ENCODE measurements around the gene AVPR2. TPM values are rescaled to one million over a fixed set of nuclear protein-coding genes. Genes with fewer than 3 reads are reported as not detected.
A peak's percentile ranks its signal among the peaks of the same experiment; 100 is the strongest.

The AVPR2 gene
- total RNA-seq (not detected), total RNA-seq (0 to 0.09 (median 0) reads per million in 29 experiments)
- not detected for total RNA-seq (2013)

- H3K27ac Mint-ChIP-seq = peak within 1 kb of the TSS; percentile 59 to 78
- POLR2A ChIA-PET = no interaction called here
- peaks cover 44 to 48% (median 48%) of the 10 kb centered on the region in 3 donors for H3K4me1 Mint-ChIP-seq
- no peaks in the 10 kb centered on the region for H3K36me3 Mint-ChIP-seq
- H3K4me3 Mint-ChIP-seq = peak within 1 kb of the TSS; percentile 24 to 56 (median 28)
- Histone ChIP-seq H3K4me1 (ENCODE audit: control insufficient read depth in 1 of 2, extremely low read depth in 1 of 2, insufficient read depth in 2 of 2, low read length in 2 of 2) (peaks cover 24 to 63% of the 10 kb centered on the region in 2 experiments), H3K36me3 (ENCODE audit: control insufficient read depth in 2 of 2, extremely low read depth in 1 of 2, insufficient read depth in 1 of 2, low read length in 1 of 2) (peaks cover 0 to 14% of the 10 kb centered on the region in 2 donors), H3K9me3 (no peaks in the 10 kb centered on the region), H3K4me3 (ENCODE audit: control insufficient read depth in 1 of 2, extremely low read depth in 1 of 2, low read length in 1 of 2) (peak within 1 kb of the TSS in 1 of 2 donors; percentile 10), H3K27ac (ENCODE audit: low read length) (peak within 1 kb of the TSS; percentile 7), H3K27me3 (replicated peaks in 1 of 2; ENCODE audit: control insufficient read depth in 2 of 2, extremely low read depth in 1 of 2, insufficient read depth in 2 of 2, low read length in 1 of 2) (no peaks in the 10 kb centered on the region)
- CTCF ChIA-PET = interaction anchor here in 1 of 2 donors (0.5 kb wide), 1 partner anchor 41 kb away, joined by 3 read pairs; no protein-coding TSS in a partner anchor
- DNase-seq (no peak), ATAC-seq (replicated peaks in 1 of 4) (peak in 3 of 4 experiments; percentile 17 to 28 (median 21))
- 32% methylated on average over 8 of the region's 26 CpGs for WGBS (ENCODE audit: insufficient coverage)
- H3K27me3 Mint-ChIP-seq = peaks cover 0 to 9% of the 10 kb centered on the region in 2 donors
- no peaks in the 10 kb centered on the region for H3K9me3 Mint-ChIP-seq
Observed at GRCh38 chrX:153903991-153904957, at the start of gene AVPR2. Gene AVPR2 (plus strand): TSS chrX:153904673. CDS start chrX:153905146, 473 bp downstream.

DNA sequence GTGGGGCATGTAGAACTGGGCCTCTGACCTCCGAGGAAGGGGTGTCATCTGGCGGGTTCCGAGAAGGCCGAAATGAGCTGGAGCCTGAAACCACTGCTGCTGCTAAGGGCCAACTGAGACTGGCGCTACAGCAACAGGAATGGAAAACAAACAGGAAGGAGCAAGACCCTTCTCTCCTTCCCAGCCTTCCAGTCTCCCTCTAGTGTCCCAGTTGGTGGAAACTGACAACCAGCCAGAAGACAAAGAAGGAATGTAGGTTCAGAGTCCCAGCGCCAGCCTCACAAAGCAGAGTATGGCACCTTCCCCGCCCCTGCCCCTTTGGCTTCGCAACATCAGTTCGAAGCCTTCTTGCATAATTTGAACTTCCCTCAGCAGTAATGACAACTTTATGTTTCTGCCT, 49.8 kb upstream of the AVPR2 start:
- H3K9me3 Mint-ChIP-seq = no peaks in the 10 kb centered on the region
- WGBS (ENCODE audit: insufficient coverage) = no CpG with 5 or more reads among the region's 9 CpGs
- POLR2A ChIA-PET = no interaction called here

GRCh38 chrX:153857348-153857903, 47.0 kb upstream of the AVPR2 start:
- Histone ChIP-seq H3K4me3 (ENCODE audit: control insufficient read depth in 1 of 2, extremely low read depth in 1 of 2, low read length in 1 of 2) (no peak overlapping the region), H3K9me3 (no peaks in the 10 kb centered on the region), H3K27ac (ENCODE audit: low read length) (no peak overlapping the region), H3K4me1 (ENCODE audit: control insufficient read depth in 1 of 2, extremely low read depth in 1 of 2, insufficient read depth in 2 of 2, low read length in 2 of 2) (peaks cover 7 to 13% of the 10 kb centered on the region in 2 experiments), H3K36me3 (ENCODE audit: control insufficient read depth in 2 of 2, extremely low read depth in 1 of 2, insufficient read depth in 1 of 2, low read length in 1 of 2) (no peaks in the 10 kb centered on the region), H3K27me3 (replicated peaks in 1 of 2; ENCODE audit: control insufficient read depth in 2 of 2, extremely low read depth in 1 of 2, insufficient read depth in 2 of 2, low read length in 1 of 2) (peaks cover 0 to 5% of the 10 kb centered on the region in 2 experiments)
- ATAC-seq (replicated peaks in 1 of 4) (no peak), DNase-seq (peak in 1 of 35 experiments; percentile 9)
- peaks cover 9 to 13% (median 13%) of the 10 kb centered on the region in 3 donors for H3K4me1 Mint-ChIP-seq
- H3K9me3 Mint-ChIP-seq = no peaks in the 10 kb centered on the region
- no peak overlapping the region for H3K27ac Mint-ChIP-seq
- peaks cover 2 to 31% of the 10 kb centered on the region in 2 donors for H3K27me3 Mint-ChIP-seq
- no peaks in the 10 kb centered on the region for H3K36me3 Mint-ChIP-seq
- 69% methylated on average over 2 of the region's 2 CpGs for WGBS (ENCODE audit: insufficient coverage)
- no peak overlapping the region for H3K4me3 Mint-ChIP-seq
- ChIA-PET CTCF (no interaction called here), POLR2A (no interaction called here)

More for the DNA sequence above, 49.8 kb upstream of the AVPR2 start:
- no peaks in the 10 kb centered on the region for H3K36me3 Mint-ChIP-seq
- CTCF ChIA-PET = no interaction called here
- Histone ChIP-seq H3K27ac (ENCODE audit: low read length) (no peak overlapping the region), H3K4me1 (ENCODE audit: control insufficient read depth in 1 of 2, extremely low read depth in 1 of 2, insufficient read depth in 2 of 2, low read length in 2 of 2) (peaks cover 7 to 13% of the 10 kb centered on the region in 2 experiments), H3K36me3 (ENCODE audit: control insufficient read depth in 2 of 2, extremely low read depth in 1 of 2, insufficient read depth in 1 of 2, low read length in 1 of 2) (no peaks in the 10 kb centered on the region), H3K27me3 (replicated peaks in 1 of 2; ENCODE audit: control insufficient read depth in 2 of 2, extremely low read depth in 1 of 2, insufficient read depth in 2 of 2, low read length in 1 of 2) (peaks cover 0 to 5% of the 10 kb centered on the region in 2 experiments), H3K4me3 (ENCODE audit: control insufficient read depth in 1 of 2, extremely low read depth in 1 of 2, low read length in 1 of 2) (no peak overlapping the region), H3K9me3 (no peaks in the 10 kb centered on the region)
- no peak overlapping the region for H3K4me3 Mint-ChIP-seq
- peaks cover 5 to 38% of the 10 kb centered on the region in 2 donors for H3K27me3 Mint-ChIP-seq
- ATAC-seq (replicated peaks in 1 of 4) = no peak
- H3K4me1 Mint-ChIP-seq = peaks cover 9 to 13% (median 13%) of the 10 kb centered on the region in 3 donors
- no peak overlapping the region for H3K27ac Mint-ChIP-seq
- DNase-seq = no peak

GRCh38 chrX:153861151-153861550, 43.3 kb upstream of the AVPR2 start:
- H3K4me3 Mint-ChIP-seq = no peak overlapping the region
- H3K36me3 Mint-ChIP-seq = no peaks in the 10 kb centered on the region
- H3K27ac Mint-ChIP-seq = no peak overlapping the region
- no peak overlapping the region for H3K27ac ChIP-seq (ENCODE audit: low read length)
- H3K9me3 ChIP-seq = no peaks in the 10 kb centered on the region
- no peaks in the 10 kb centered on the region for H3K36me3 ChIP-seq (ENCODE audit: control insufficient read depth in 2 of 2, extremely low read depth in 1 of 2, insufficient read depth in 1 of 2, low read length in 1 of 2)
- no peak overlapping the region for H3K4me3 ChIP-seq (ENCODE audit: control insufficient read depth in 1 of 2, extremely low read depth in 1 of 2, low read length in 1 of 2)
- no peaks in the 10 kb centered on the region for H3K9me3 Mint-ChIP-seq
- H3K27me3 Mint-ChIP-seq = peaks cover 0 to 14% of the 10 kb centered on the region in 2 donors
- ATAC-seq (replicated peaks in 1 of 4) (no peak), DNase-seq (no peak)
- 100% methylated on average over 1 of the region's 10 CpGs for WGBS (ENCODE audit: insufficient coverage)
- peaks cover 7 to 13% of the 10 kb centered on the region in 2 experiments for H3K4me1 ChIP-seq (ENCODE audit: control insufficient read depth in 1 of 2, extremely low read depth in 1 of 2, insufficient read depth in 2 of 2, low read length in 2 of 2)
- POLR2A ChIA-PET = no interaction called here
- peaks cover 0 to 4% of the 10 kb centered on the region in 2 experiments for H3K27me3 ChIP-seq (replicated peaks in 1 of 2; ENCODE audit: control insufficient read depth in 2 of 2, extremely low read depth in 1 of 2, insufficient read depth in 2 of 2, low read length in 1 of 2)
- CTCF ChIA-PET = no interaction called here
- H3K4me1 Mint-ChIP-seq = peaks cover 9 to 13% (median 13%) of the 10 kb centered on the region in 3 donors

DNA sequence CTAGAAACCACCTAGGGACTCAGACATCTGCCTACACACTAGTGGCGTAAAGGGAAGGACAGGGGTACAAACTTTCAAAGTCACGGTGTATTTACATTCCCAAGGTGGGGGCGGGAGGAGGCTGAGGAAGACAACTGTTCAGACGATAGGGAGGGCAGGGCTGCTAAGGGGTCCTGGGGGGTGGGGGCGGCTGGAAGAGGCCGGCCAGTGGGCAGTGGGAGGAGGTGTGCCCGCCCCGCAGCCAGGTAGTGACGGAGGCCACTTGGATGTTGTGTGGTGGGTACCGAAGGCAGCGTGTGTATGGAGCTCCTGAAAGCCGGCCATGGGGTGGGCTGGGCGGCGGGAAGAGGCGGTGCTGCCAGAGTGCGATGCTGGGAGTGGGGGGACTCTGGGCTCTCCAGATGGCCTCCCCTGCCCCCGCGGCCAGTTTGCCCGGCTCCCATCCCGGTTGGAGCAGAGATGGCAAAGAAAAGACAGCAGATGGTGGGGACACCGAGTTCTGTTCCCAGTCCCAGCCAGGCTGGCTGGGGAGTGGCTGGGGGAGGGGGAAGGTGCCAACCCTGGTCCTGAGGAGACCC, 42.7 kb upstream of the AVPR2 start:
- Histone ChIP-seq H3K9me3 (no peaks in the 10 kb centered on the region), H3K36me3 (ENCODE audit: control insufficient read depth in 2 of 2, extremely low read depth in 1 of 2, insufficient read depth in 1 of 2, low read length in 1 of 2) (no peaks in the 10 kb centered on the region), H3K4me1 (ENCODE audit: control insufficient read depth in 1 of 2, extremely low read depth in 1 of 2, insufficient read depth in 2 of 2, low read length in 2 of 2) (peaks cover 5 to 7% of the 10 kb centered on the region in 2 experiments), H3K4me3 (ENCODE audit: control insufficient read depth in 1 of 2, extremely low read depth in 1 of 2, low read length in 1 of 2) (no peak overlapping the region), H3K27ac (ENCODE audit: low read length) (no peak overlapping the region), H3K27me3 (replicated peaks in 1 of 2; ENCODE audit: control insufficient read depth in 2 of 2, extremely low read depth in 1 of 2, insufficient read depth in 2 of 2, low read length in 1 of 2) (peaks cover 0 to 7% of the 10 kb centered on the region in 2 experiments)
- peaks cover 6 to 12% (median 8%) of the 10 kb centered on the region in 3 donors for H3K4me1 Mint-ChIP-seq
- POLR2A ChIA-PET = no interaction called here
- H3K9me3 Mint-ChIP-seq = no peaks in the 10 kb centered on the region
- H3K4me3 Mint-ChIP-seq = no peak overlapping the region
- no peaks in the 10 kb centered on the region for H3K36me3 Mint-ChIP-seq
- DNase-seq (no peak), ATAC-seq (replicated peaks in 1 of 4) (no peak)
- WGBS (ENCODE audit: insufficient coverage) = 79% methylated on average over 8 of the region's 21 CpGs
- CTCF ChIA-PET = no interaction called here
- H3K27me3 Mint-ChIP-seq = peaks cover 0 to 14% of the 10 kb centered on the region in 2 donors
- no peak overlapping the region for H3K27ac Mint-ChIP-seq
